GM12874 (cell line): Measurements from ENCODE around the gene RPS24.

Source experiments
- TF ChIP-seq, protein P1 (sequence below): IDR thresholded peaks from 2 replicates; pipeline ENCODE4 v1.5.1; 2011; ENCODE audit warnings: low read depth, mild to moderate bottlenecking, control low read depth, low read length, moderate library complexity; ENCODE audit not compliant: insufficient read depth

RPS24 gene

GRCh38 chr10:78071140-78071856, 37.6 kb downstream of the RPS24 start:
- TF ChIP-seq, protein P1, sequence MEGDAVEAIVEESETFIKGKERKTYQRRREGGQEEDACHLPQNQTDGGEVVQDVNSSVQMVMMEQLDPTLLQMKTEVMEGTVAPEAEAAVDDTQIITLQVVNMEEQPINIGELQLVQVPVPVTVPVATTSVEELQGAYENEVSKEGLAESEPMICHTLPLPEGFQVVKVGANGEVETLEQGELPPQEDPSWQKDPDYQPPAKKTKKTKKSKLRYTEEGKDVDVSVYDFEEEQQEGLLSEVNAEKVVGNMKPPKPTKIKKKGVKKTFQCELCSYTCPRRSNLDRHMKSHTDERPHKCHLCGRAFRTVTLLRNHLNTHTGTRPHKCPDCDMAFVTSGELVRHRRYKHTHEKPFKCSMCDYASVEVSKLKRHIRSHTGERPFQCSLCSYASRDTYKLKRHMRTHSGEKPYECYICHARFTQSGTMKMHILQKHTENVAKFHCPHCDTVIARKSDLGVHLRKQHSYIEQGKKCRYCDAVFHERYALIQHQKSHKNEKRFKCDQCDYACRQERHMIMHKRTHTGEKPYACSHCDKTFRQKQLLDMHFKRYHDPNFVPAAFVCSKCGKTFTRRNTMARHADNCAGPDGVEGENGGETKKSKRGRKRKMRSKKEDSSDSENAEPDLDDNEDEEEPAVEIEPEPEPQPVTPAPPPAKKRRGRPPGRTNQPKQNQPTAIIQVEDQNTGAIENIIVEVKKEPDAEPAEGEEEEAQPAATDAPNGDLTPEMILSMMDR: no peak

GRCh38 chr10:78071857-78072179, 38.2 kb downstream of the RPS24 start:
- TF ChIP-seq, protein P1: no peak

GRCh38 chr10:78072504-78072903, 38.8 kb downstream of the RPS24 start:
- TF ChIP-seq, protein P1: no peak

GRCh38 chr10:78078539-78079330, 45.1 kb downstream of the RPS24 start:
- TF ChIP-seq, protein P1: no peak

- TF ChIP-seq, protein P1: no peak
Observed at GRCh38 chr10:78079411-78079810, 45.7 kb downstream of the RPS24 start.

DNA sequence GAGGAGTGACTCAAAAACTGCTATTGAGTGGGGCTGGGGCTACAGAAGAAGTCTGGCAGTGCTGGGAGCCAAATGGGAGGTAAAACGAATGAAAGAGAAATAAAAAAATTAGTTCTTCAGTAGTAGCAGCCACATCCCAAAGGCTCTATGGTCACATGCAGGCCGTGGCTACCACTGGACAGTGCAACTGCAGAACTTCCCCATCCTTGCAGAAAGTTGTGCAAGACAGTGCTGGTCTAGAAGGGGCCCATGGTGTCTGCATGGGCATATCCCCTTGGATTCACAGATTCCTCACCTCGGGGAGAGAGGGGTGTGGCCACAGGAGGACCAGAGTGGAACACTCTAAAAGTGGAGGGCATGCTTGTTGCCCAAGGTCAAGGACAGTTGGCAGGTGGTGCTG, 47.6 kb downstream of the RPS24 start:
- TF ChIP-seq, protein P1: no peak

DNA sequence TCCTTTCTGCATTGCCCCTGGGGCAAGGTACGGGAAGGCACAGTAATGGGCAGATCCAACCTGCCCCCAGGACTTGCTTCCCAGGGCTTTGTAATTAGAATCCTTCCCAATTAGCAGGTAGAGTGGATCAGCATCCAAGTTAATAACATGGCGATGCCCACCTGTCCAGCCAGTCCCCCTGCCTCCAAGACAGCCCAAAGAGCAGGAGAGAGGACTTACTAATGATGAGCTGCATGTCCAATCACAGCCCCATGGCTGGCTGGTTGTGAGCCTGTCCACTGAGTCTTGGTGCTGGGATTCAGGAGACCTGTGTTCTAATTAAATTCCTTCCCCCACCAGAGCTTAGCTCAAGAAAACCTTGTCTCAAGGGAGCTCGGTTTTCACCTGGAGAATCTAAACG, 49.0 kb downstream of the RPS24 start:
- TF ChIP-seq, protein P1: no peak
